Pons (tissue), 1 donor: ENCODE measurements around the gene EHMT1.
"Not testable (repeated sequence)": the region's sequence is repeated elsewhere in the genome, so short reads cannot be mapped to it uniquely, and the experiment has no call there.

ENCODE experiments used
- DNase-seq: peaks from one replicate; pipeline ENCODE4 v3.0.0-alpha.2; 2016; ENCODE audit warnings: low spot score

Gene EHMT1

GRCh38 chr9:137809726-137810450 is 191.1 kb downstream of the EHMT1 start:
- DNase-seq, result not testable (repeated sequence)

GRCh38 chr9:137811283-137811870 is 192.6 kb downstream of the EHMT1 start:
- DNase-seq, result no peak

GRCh38 chr9:137812356-137813023 is 193.7 kb downstream of the EHMT1 start:
- DNase-seq, result no peak

GRCh38 chr9:137813167-137813566 is 194.4 kb downstream of the EHMT1 start:
- no peak for DNase-seq

- DNase-seq, result no peak
Measured at GRCh38 chr9:137813651-137814415, 195.0 kb downstream of the EHMT1 start.

GRCh38 chr9:137814436-137814835 is 195.6 kb downstream of the EHMT1 start:
- no peak for DNase-seq

- DNase-seq, result no peak
Measured at GRCh38 chr9:137814841-137815240, 196.0 kb downstream of the EHMT1 start.

GRCh38 chr9:137815256-137816255 is 196.8 kb downstream of the EHMT1 start:
- no peak for DNase-seq

GRCh38 chr9:137816531-137817235 is 197.9 kb downstream of the EHMT1 start:
- no peak for DNase-seq

GRCh38 chr9:137817236-137818200 is 198.7 kb downstream of the EHMT1 start:
- no peak for DNase-seq

GRCh38 chr9:137818286-137818685 is 199.5 kb downstream of the EHMT1 start:
- no peak for DNase-seq

GRCh38 chr9:137820161-137820855 is 201.5 kb downstream of the EHMT1 start:
- peak; percentile 29 for DNase-seq

- no peak for DNase-seq
Measured at GRCh38 chr9:137823986-137824771, 205.4 kb downstream of the EHMT1 start.

- DNase-seq, result no peak
Measured at GRCh38 chr9:137825324-137825989, 206.7 kb downstream of the EHMT1 start.

- DNase-seq, result no peak
Measured at GRCh38 chr9:137827908-137828526, 209.2 kb downstream of the EHMT1 start.

GRCh38 chr9:137828527-137829259 is 209.9 kb downstream of the EHMT1 start:
- no peak for DNase-seq
